HG03108 (cell line): ENCODE data around the gene CUL7.
"Not testable (repeated sequence)": the region's sequence is repeated elsewhere in the genome, so short reads cannot be mapped to it uniquely, and the experiment has no call there.

Experiments
- ATAC-seq: cut with Tn5 transposase; IDR thresholded peaks from one replicate; pipeline ENCODE4 v1.9.1; 2021; ENCODE audit warnings: moderate library complexity; ENCODE audit not compliant: unreplicated experiment

CUL7 gene

GRCh38 chr6:43053545-43054205 lies at the start of gene CUL7:
CUL7 (minus strand) TSS chr6:43053851; CDS start chr6:43052788, 1,063 bp downstream.
- ATAC-seq: peak; percentile 91

GRCh38 chr6:43101497-43101896 lies 47.8 kb upstream of the CUL7 start:
- no peak for ATAC-seq

GRCh38 chr6:43097502-43097901 lies 43.9 kb upstream of the CUL7 start:
- ATAC-seq: no peak

- ATAC-seq: no peak
These were observed 43.4 kb upstream of the CUL7 start for GRCh38 chr6:43097098-43097489.

GRCh38 chr6:43096451-43097097 lies 42.9 kb upstream of the CUL7 start:
- ATAC-seq: no peak

GRCh38 chr6:43095939-43096338 lies 42.3 kb upstream of the CUL7 start:
- ATAC-seq: no peak

GRCh38 chr6:43093436-43094289 lies 40.0 kb upstream of the CUL7 start:
- ATAC-seq: no peak

- no peak for ATAC-seq
These were observed 39.0 kb upstream of the CUL7 start for GRCh38 chr6:43092635-43093034.

- ATAC-seq: no peak
These were observed 37.9 kb upstream of the CUL7 start for GRCh38 chr6:43091436-43091991.

GRCh38 chr6:43091020-43091419 lies 37.4 kb upstream of the CUL7 start:
- no peak for ATAC-seq

- no peak for ATAC-seq
These were observed 36.9 kb upstream of the CUL7 start for GRCh38 chr6:43090559-43090956.

- ATAC-seq: no peak
These were observed 36.4 kb upstream of the CUL7 start for GRCh38 chr6:43089874-43090558.

- ATAC-seq: no peak
These were observed 35.8 kb upstream of the CUL7 start for GRCh38 chr6:43089467-43089866.

GRCh38 chr6:43088654-43089056 lies 35.0 kb upstream of the CUL7 start:
- no peak for ATAC-seq

GRCh38 chr6:43086022-43086658 lies 32.5 kb upstream of the CUL7 start:
- ATAC-seq: no peak

- no peak for ATAC-seq
These were observed 29.4 kb upstream of the CUL7 start for GRCh38 chr6:43082806-43083655.

- ATAC-seq: not testable (repeated sequence)
These were observed 28.3 kb upstream of the CUL7 start for GRCh38 chr6:43081922-43082321.

GRCh38 chr6:43081043-43081442 lies 27.4 kb upstream of the CUL7 start:
- ATAC-seq: no peak

GRCh38 chr6:43078691-43079090 lies 25.0 kb upstream of the CUL7 start:
- no peak for ATAC-seq
